ENCODE measurements around the gene MTCH1. TPM values are rescaled to one million over a fixed set of nuclear protein-coding genes. Genes with fewer than 3 reads are reported as not detected.

Gene MTCH1
- polyA plus RNA-seq, 2 of the 4 experiments (the other 2 are of a cell fraction): 65.4 to 112 TPM

GRCh38 chr6:36968266-36968977 is 17.6 kb downstream of the MTCH1 start:
- no peaks in the 10 kb centered on the region for H3K4me1 ChIP-seq
- H3K4me2 ChIP-seq: no peak overlapping the region
- POLR2A ChIA-PET: no interaction called here
- no peaks in the 10 kb centered on the region for H3K9me3 ChIP-seq
- FAIRE-seq (no peak), ATAC-seq (no peak), DNase-seq (ENCODE audit: low read depth in 1 of 2, low spot score in 1 of 2) (no peak)
- WGBS (ENCODE audit: missing lambda C conversion rate): 92% methylated on average over 10 of the region's 16 CpGs
- CTCF ChIA-PET: no interaction called here
- TF ChIP-seq CHD2 (IDR thresholded peaks at IDR 0.05; ENCODE audit: low read length, partially characterized antibody): no peak
- no peak for TF ChIP-seq E2F6 (IDR thresholded peaks at IDR 0.05; ENCODE audit: borderline replicate concordance, low read depth)
- no peak for TF ChIP-seq RARB (CRISPR knock-in tag; IDR thresholded peaks at IDR 0.05)
- TF ChIP-seq FOSB (CRISPR knock-in tag; IDR thresholded peaks at IDR 0.05): no peak
- TF ChIP-seq KDM1A (IDR thresholded peaks at IDR 0.05; ENCODE audit: low read depth): no peak
- H3K27ac ChIP-seq: no peak overlapping the region
- H3K4me3 ChIP-seq: no peak overlapping the region

GRCh38 chr6:36967757-36968156 is 18.2 kb downstream of the MTCH1 start:
- no peak for ATAC-seq
- no peak overlapping the region for H3K4me2 ChIP-seq
- CTCF ChIA-PET: no interaction called here
- H3K4me1 ChIP-seq: no peaks in the 10 kb centered on the region
- FAIRE-seq: no peak
- 80% methylated on average over 4 of the region's 4 CpGs for WGBS (ENCODE audit: missing lambda C conversion rate)
- DNase-seq (ENCODE audit: low read depth in 1 of 2, low spot score in 1 of 2): no peak
- no peak for TF ChIP-seq NFE2L2 (conservative IDR thresholded peaks at IDR 0.05; ENCODE audit: low read length)
- no peak for TF ChIP-seq CHD4 (IDR thresholded peaks at IDR 0.05; ENCODE audit: borderline replicate concordance)
- no peak for TF ChIP-seq KDM1A (IDR thresholded peaks at IDR 0.05; ENCODE audit: low read depth)
- no peak for TF ChIP-seq HOXB5 (CRISPR knock-in tag; IDR thresholded peaks at IDR 0.05)
- TF ChIP-seq FOSL2 (IDR thresholded peaks at IDR 0.05): no peak
- no peak for TF ChIP-seq FOSL2 (CRISPR knock-in tag; IDR thresholded peaks at IDR 0.05)
- no peak for TF ChIP-seq RCOR1 (IDR thresholded peaks at IDR 0.05; ENCODE audit: low read depth, low read length)
- TF ChIP-seq MAFK (IDR thresholded peaks at IDR 0.05; ENCODE audit: partially characterized antibody): no peak
- TF ChIP-seq MAZ (IDR thresholded peaks at IDR 0.05; ENCODE audit: borderline replicate concordance, low read depth, low read length): no peak
- no peak for TF ChIP-seq PBX3 (IDR thresholded peaks at IDR 0.05)
- no peak for TF ChIP-seq HOXB13 (CRISPR knock-in tag; IDR thresholded peaks at IDR 0.05; ENCODE audit: low read depth)
- TF ChIP-seq HEYL (CRISPR knock-in tag; IDR thresholded peaks at IDR 0.05): no peak
- TF ChIP-seq ZNF302 (CRISPR knock-in tag; IDR thresholded peaks at IDR 0.05): no peak
- TF ChIP-seq KDM5A (IDR thresholded peaks at IDR 0.05): no peak
- no peak for TF ChIP-seq EHMT2 (IDR thresholded peaks at IDR 0.05; ENCODE audit: low read depth)
- TF ChIP-seq HDAC2 (IDR thresholded peaks at IDR 0.05): no peak
- no peak for TF ChIP-seq ATOH8 (CRISPR knock-in tag; IDR thresholded peaks at IDR 0.05; ENCODE audit: low read depth)
- no peak for TF ChIP-seq FOSB (CRISPR knock-in tag; IDR thresholded peaks at IDR 0.05)
- no peak for TF ChIP-seq POLR2A (IDR thresholded peaks at IDR 0.05; ENCODE audit: low read length)
- no peak for TF ChIP-seq HES2 (IDR thresholded peaks at IDR 0.05)
- no peaks in the 10 kb centered on the region for H3K9me3 ChIP-seq
- POLR2A ChIA-PET: no interaction called here
- H3K27ac ChIP-seq: no peak overlapping the region
- no peak overlapping the region for H3K4me3 ChIP-seq

- ATAC-seq (no peak), FAIRE-seq (no peak), DNase-seq (ENCODE audit: low read depth in 1 of 2, low spot score in 1 of 2) (no peak)
- WGBS (ENCODE audit: missing lambda C conversion rate): 67% methylated on average over 2 of the region's 3 CpGs
- H3K27ac ChIP-seq: no peak overlapping the region
- ChIA-PET CTCF (no interaction called here), POLR2A (no interaction called here)
- no peak overlapping the region for H3K4me3 ChIP-seq
- H3K4me1 ChIP-seq: no peaks in the 10 kb centered on the region
- no peak overlapping the region for H3K4me2 ChIP-seq
- no peaks in the 10 kb centered on the region for H3K9me3 ChIP-seq
- TF ChIP-seq GATA3 (IDR thresholded peaks at IDR 0.05; ENCODE audit: borderline replicate concordance) (no peak), CHD2 (IDR thresholded peaks at IDR 0.05; ENCODE audit: low read length, partially characterized antibody) (no peak), JUN (IDR thresholded peaks at IDR 0.05) (no peak), HOXB13 (CRISPR knock-in tag; IDR thresholded peaks at IDR 0.05; ENCODE audit: low read depth) (no peak), TP53 (CRISPR knock-in tag; IDR thresholded peaks at IDR 0.05) (no peak), HOXB5 (CRISPR knock-in tag; IDR thresholded peaks at IDR 0.05) (no peak), RCOR1 (IDR thresholded peaks at IDR 0.05; ENCODE audit: low read depth, low read length) (no peak), ZC3H11A (IDR thresholded peaks at IDR 0.05) (no peak), NR3C1 (IDR thresholded peaks at IDR 0.05) (no peak), POLR2A (IDR thresholded peaks at IDR 0.05; ENCODE audit: low read length) (no peak), MAFK (IDR thresholded peaks at IDR 0.05; ENCODE audit: partially characterized antibody) (no peak), ESRRA (IDR thresholded peaks at IDR 0.05; ENCODE audit: borderline replicate concordance, low read length) (no peak), ATOH8 (CRISPR knock-in tag; IDR thresholded peaks at IDR 0.05; ENCODE audit: low read depth) (no peak), ZFP36 (IDR thresholded peaks at IDR 0.05; ENCODE audit: borderline replicate concordance, partially characterized antibody) (no peak), EHF (CRISPR knock-in tag; IDR thresholded peaks at IDR 0.05) (no peak), HOXA7 (CRISPR knock-in tag; IDR thresholded peaks at IDR 0.05) (no peak)
Observed at GRCh38 chr6:36967301-36967700, 18.7 kb downstream of the MTCH1 start.

Measured in A549 (cell line).